HG02852 (cell line): ENCODE data around the gene DEAF1.
"Not testable (repeated sequence)": the region's sequence is repeated elsewhere in the genome, so short reads cannot be mapped to it uniquely, and the experiment has no call there.

Experiments
- ATAC-seq: cut with Tn5 transposase; IDR thresholded peaks from one replicate; pipeline ENCODE4 v1.9.1; 2021; ENCODE audit warnings: mild to moderate bottlenecking, moderate library complexity; ENCODE audit not compliant: unreplicated experiment

Gene DEAF1

GRCh38 chr11:694563-695287, at the start of gene DEAF1:
DEAF1 (minus strand) TSS chr11:695222; CDS start chr11:695047, 175 bp downstream.
- peak; percentile 73 for ATAC-seq

GRCh38 chr11:742571-743201, 47.7 kb upstream of the DEAF1 start:
- ATAC-seq = no peak

GRCh38 chr11:742156-742546, 47.1 kb upstream of the DEAF1 start:
- ATAC-seq = no peak

GRCh38 chr11:737899-738298, 42.9 kb upstream of the DEAF1 start:
- ATAC-seq = not testable (repeated sequence)

GRCh38 chr11:737366-737765, 42.3 kb upstream of the DEAF1 start:
- no peak for ATAC-seq

- not testable (repeated sequence) for ATAC-seq
Observed at GRCh38 chr11:734541-734940, 39.5 kb upstream of the DEAF1 start.

- ATAC-seq = no peak
Observed at GRCh38 chr11:733072-733471, 38.0 kb upstream of the DEAF1 start.

GRCh38 chr11:729492-730074, 34.6 kb upstream of the DEAF1 start:
- ATAC-seq = no peak

GRCh38 chr11:728901-729491, 34.0 kb upstream of the DEAF1 start:
- no peak for ATAC-seq

- no peak for ATAC-seq
Observed at GRCh38 chr11:727859-728748, 33.1 kb upstream of the DEAF1 start.

- no peak for ATAC-seq
Observed at GRCh38 chr11:727281-727701, 32.3 kb upstream of the DEAF1 start.

- no peak for ATAC-seq
Observed at GRCh38 chr11:726278-727220, 31.5 kb upstream of the DEAF1 start.

GRCh38 chr11:725624-726202, 30.7 kb upstream of the DEAF1 start:
- no peak for ATAC-seq

- no peak for ATAC-seq
Observed at GRCh38 chr11:724778-725386, 29.9 kb upstream of the DEAF1 start.

GRCh38 chr11:724049-724777, 29.2 kb upstream of the DEAF1 start:
- no peak for ATAC-seq

GRCh38 chr11:723120-723883, 28.3 kb upstream of the DEAF1 start:
- no peak for ATAC-seq

GRCh38 chr11:722346-722811, 27.4 kb upstream of the DEAF1 start:
- ATAC-seq = no peak
